Measurements from ENCODE around the gene NELFB.

DNA sequence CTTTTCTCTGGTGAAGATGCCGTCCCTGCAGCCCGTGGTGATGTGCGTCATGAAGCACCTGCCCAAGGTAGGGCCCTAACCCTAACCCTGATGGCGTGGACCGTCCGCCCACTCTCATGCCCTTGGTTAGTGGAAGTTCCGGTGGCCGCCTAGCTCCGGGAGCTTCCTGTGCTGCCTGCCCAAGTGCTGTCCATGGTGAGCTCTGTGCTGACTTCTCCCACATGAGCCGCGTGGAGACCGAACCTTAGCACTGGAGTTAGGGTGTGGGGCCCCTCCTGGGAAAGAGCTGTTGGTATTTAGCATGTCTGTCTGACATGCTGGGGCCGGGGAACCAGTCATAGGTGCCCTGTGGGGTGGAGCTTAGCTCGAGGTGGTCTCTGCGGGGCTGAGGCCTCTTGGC is 1.2 kb downstream of the NELFB start:
- TF ChIP-seq EZH2phosphoT487 (IDR thresholded peaks at IDR 0.05; ENCODE audit: low read depth), result no peak
- TF ChIP-seq, protein P1, sequence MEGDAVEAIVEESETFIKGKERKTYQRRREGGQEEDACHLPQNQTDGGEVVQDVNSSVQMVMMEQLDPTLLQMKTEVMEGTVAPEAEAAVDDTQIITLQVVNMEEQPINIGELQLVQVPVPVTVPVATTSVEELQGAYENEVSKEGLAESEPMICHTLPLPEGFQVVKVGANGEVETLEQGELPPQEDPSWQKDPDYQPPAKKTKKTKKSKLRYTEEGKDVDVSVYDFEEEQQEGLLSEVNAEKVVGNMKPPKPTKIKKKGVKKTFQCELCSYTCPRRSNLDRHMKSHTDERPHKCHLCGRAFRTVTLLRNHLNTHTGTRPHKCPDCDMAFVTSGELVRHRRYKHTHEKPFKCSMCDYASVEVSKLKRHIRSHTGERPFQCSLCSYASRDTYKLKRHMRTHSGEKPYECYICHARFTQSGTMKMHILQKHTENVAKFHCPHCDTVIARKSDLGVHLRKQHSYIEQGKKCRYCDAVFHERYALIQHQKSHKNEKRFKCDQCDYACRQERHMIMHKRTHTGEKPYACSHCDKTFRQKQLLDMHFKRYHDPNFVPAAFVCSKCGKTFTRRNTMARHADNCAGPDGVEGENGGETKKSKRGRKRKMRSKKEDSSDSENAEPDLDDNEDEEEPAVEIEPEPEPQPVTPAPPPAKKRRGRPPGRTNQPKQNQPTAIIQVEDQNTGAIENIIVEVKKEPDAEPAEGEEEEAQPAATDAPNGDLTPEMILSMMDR (IDR thresholded peaks at IDR 0.05; ENCODE audit: low read depth, low read length), result no peak

Measured in OCI-LY3 (cell line).